Fibroblast of villous mesenchyme (primary cell): ENCODE data around the gene PRDM15. TPM values are rescaled to one million over a fixed set of nuclear protein-coding genes. Genes with fewer than 3 reads are reported as not detected.

Source experiments
- DNase-seq: peaks from one replicate; pipeline ENCODE4 v3.0.0-alpha.2; 2010; ENCODE audit warnings: low read depth
- H3K4me3 ChIP-seq: 2 replicates; pipeline ENCODE4 v1.5.1; 2011; ENCODE audit warnings: low read depth, mild to moderate bottlenecking, low read length
- CTCF ChIP-seq: IDR thresholded peaks from 2 replicates; pipeline ENCODE4 v1.5.1; 2012; ENCODE audit warnings: low read depth, mild to moderate bottlenecking, low read length; ENCODE audit not compliant: insufficient read depth
- total RNA-seq: library from RNA; depleted of rRNA; stranded (reverse); fragments of >200 nt; gene quantifications from 2 replicates; pipeline ENCODE4 v1.2.3, GENCODE V29; 2012

Gene PRDM15
- 4.2 and 5.2 TPM in 2 replicates for total RNA-seq

- TF ChIP-seq CTCF = no peak
- peak within 1 kb of the TSS; percentile 71 for H3K4me3 ChIP-seq
- peak; percentile 81 for DNase-seq
Measured at GRCh38 chr21:41879190-41879998, at the start of gene PRDM15. Gene PRDM15 (minus strand): TSS chr21:41879344. CDS start chr21:41860363, 18,981 bp downstream.

- H3K4me3 ChIP-seq = no peak overlapping the region
- DNase-seq = peak; percentile 56
- TF ChIP-seq CTCF = no peak
Measured at GRCh38 chr21:41928621-41929220, 49.6 kb upstream of the PRDM15 start.

- DNase-seq = no peak
- no peak overlapping the region for H3K4me3 ChIP-seq
- TF ChIP-seq CTCF = no peak
Measured at GRCh38 chr21:41927727-41928409, 48.7 kb upstream of the PRDM15 start.

GRCh38 chr21:41926807-41927171 lies 47.6 kb upstream of the PRDM15 start:
- no peak for TF ChIP-seq CTCF
- H3K4me3 ChIP-seq = peak overlapping the region; percentile 55
- no peak for DNase-seq

GRCh38 chr21:41926117-41926806 lies 47.1 kb upstream of the PRDM15 start:
- peak; percentile 83 for DNase-seq
- no peak for TF ChIP-seq CTCF
- peak overlapping the region; percentile 55 for H3K4me3 ChIP-seq

GRCh38 chr21:41925767-41926116 lies 46.6 kb upstream of the PRDM15 start:
- DNase-seq = no peak

More at GRCh38 chr21:41925767-41926116, 46.6 kb upstream of the PRDM15 start:
- TF ChIP-seq CTCF = no peak
- peak overlapping the region; percentile 55 for H3K4me3 ChIP-seq
